Measurements from ENCODE around the gene BIN2. TPM values are rescaled to one million over a fixed set of nuclear protein-coding genes. Genes with fewer than 3 reads are reported as not detected.

Gene BIN2
- total and polyA plus RNA-seq, 2 experiments from 2014 or later, result not detected

GRCh38 chr12:51357374-51358047 is 33.5 kb upstream of the BIN2 start:
- peaks cover 25% of the 10 kb centered on the region for H3K36me3 Mint-ChIP-seq (ENCODE audit: low read depth)

More at GRCh38 chr12:51357374-51358047, 33.5 kb upstream of the BIN2 start:
- H3K4me3 ChIP-seq, result no peak overlapping the region
- no peaks in the 10 kb centered on the region for H3K9me2 ChIP-seq (ENCODE audit: insufficient read depth)
- H3K36me3 ChIP-seq (ENCODE audit: insufficient read depth), result no peaks in the 10 kb centered on the region
- TF ChIP-seq POLR2AphosphoS5 (IDR thresholded peaks at IDR 0.05; ENCODE audit: low read depth) (no peak), CREB1 (CRISPR knock-in tag; IDR thresholded peaks at IDR 0.05; ENCODE audit: low read depth) (no peak), EZH2 (IDR thresholded peaks at IDR 0.05; ENCODE audit: low read depth, unreplicated experiment) (no peak), NANOG (IDR thresholded peaks at IDR 0.05; ENCODE audit: borderline replicate concordance) (no peak), ZNF462 (CRISPR knock-in tag; IDR thresholded peaks at IDR 0.05) (no peak), STAT1 (IDR thresholded peaks at IDR 0.05; ENCODE audit: unreplicated experiment) (no peak), CTCF (conservative IDR thresholded peaks at IDR 0.05; ENCODE audit: low read depth in 2 of 2) (no peak), JUNB (IDR thresholded peaks at IDR 0.05; ENCODE audit: unreplicated experiment) (no peak), REST (IDR thresholded peaks at IDR 0.05; ENCODE audit: unreplicated experiment) (no peak), EZH2phosphoT487 (IDR thresholded peaks at IDR 0.05; ENCODE audit: unreplicated experiment) (no peak), ZNF331 (CRISPR knock-in tag; IDR thresholded peaks at IDR 0.05; ENCODE audit: low read depth) (no peak), ETS1 (IDR thresholded peaks at IDR 0.05) (no peak), ZNF114 (CRISPR knock-in tag; IDR thresholded peaks at IDR 0.05) (no peak)
- no peak overlapping the region for H3K4me2 ChIP-seq
- no peak overlapping the region for H3K27ac Mint-ChIP-seq
- no peaks in the 10 kb centered on the region for H3F3A ChIP-seq (replicated peaks; ENCODE audit: low read depth)
- no peaks in the 10 kb centered on the region for H3K27me3 ChIP-seq (ENCODE audit: insufficient read depth)
- H3K79me2 ChIP-seq (replicated peaks; ENCODE audit: insufficient read depth), result no peaks in the 10 kb centered on the region
- no peaks in the 10 kb centered on the region for H4K20me1 ChIP-seq (replicated peaks; ENCODE audit: insufficient read depth)
- H3K9me3 Mint-ChIP-seq, result no peaks in the 10 kb centered on the region
- DNase-seq (ENCODE audit: low spot score) (no peak), ATAC-seq (no peak)
- peaks cover 4% of the 10 kb centered on the region for H3K27me3 Mint-ChIP-seq (ENCODE audit: insufficient read depth, low read depth, poor library complexity)
- H3K4me3 Mint-ChIP-seq, result no peak overlapping the region
- no peaks in the 10 kb centered on the region for H3K4me1 ChIP-seq (ENCODE audit: insufficient read depth)
- H3K4me1 Mint-ChIP-seq, result no peaks in the 10 kb centered on the region
- H3K27ac ChIP-seq (ENCODE audit: low read depth), result no peak overlapping the region
- H2AFZ ChIP-seq, result no peak overlapping the region

Measured in GM23338 (cell line).